Gastrocnemius medialis (tissue), 4 donors: ENCODE measurements around the gene CYP2A6. TPM values are rescaled to one million over a fixed set of nuclear protein-coding genes. Genes with fewer than 3 reads are reported as not detected.
"Not testable (repeated sequence)": the region's sequence is repeated elsewhere in the genome, so short reads cannot be mapped to it uniquely, and the experiment has no call there.

Source experiments
- ATAC-seq, 2 donors: fragments of 150-250 bp; one replicate each; pipeline ENCODE4 v1.9.1; 2016
- DNase-seq, 2 donors: peaks; one replicate each; pipeline ENCODE4 v3.0.0-alpha.2; 2019
- H3K27ac ChIP-seq, 4 donors: fragments of 200-600 bp; sonication (generic); 1 replicate in 1 of 4; 2 replicates in 3 of 4; pipeline ENCODE4 v1.5.1; 2016 to 2018; ENCODE audit warnings: mild to moderate bottlenecking in 2 of 4, moderate library complexity in 1 of 4
- H3K27me3 ChIP-seq, 3 donors: fragments of 200-600 bp; sonication (generic) in 2 of 3; 1 replicate in 1 of 3; 2 replicates in 2 of 3; pipeline versions ENCODE4 v1.5.1 to v1.6.0; 2016 to 2019; ENCODE audit warnings: mild to moderate bottlenecking in 1 of 3, moderate library complexity in 1 of 3
- H3K36me3 ChIP-seq, 2 donors: fragments of 200-600 bp; sonication (generic) in 1 of 2; one replicate each; pipeline ENCODE4 v1.5.1; 2017 to 2018
- H3K4me1 ChIP-seq, 2 donors: fragments of 200-600 bp; sonication (generic) in 1 of 2; one replicate each; pipeline ENCODE4 v1.5.1; 2016 to 2017; ENCODE audit warnings: mild to moderate bottlenecking in 2 of 2
- H3K4me3 ChIP-seq, 4 donors: fragments of 200-600 bp; sonication (generic) in 3 of 4; 1 replicate in 1 of 4; 2 replicates in 3 of 4; pipeline ENCODE4 v1.5.1; 2016 to 2019; ENCODE audit warnings: mild to moderate bottlenecking in 2 of 4
- H3K9me3 ChIP-seq, 3 donors: fragments of 200-600 bp; sonication (generic) in 2 of 3; 1 replicate in 1 of 3; 2 replicates in 2 of 3; pipeline ENCODE4 v1.5.1; 2016 to 2019
- CTCF ChIP-seq, 5 experiments: fragments of 450-650 bp in 3 of 5; fragments of 200-600 bp in 2 of 5; sonication (generic) in 2 of 5; IDR thresholded peaks in 4 of 5; conservative IDR thresholded peaks in 1 of 5; 1 replicate in 4 of 5; 2 replicates in 1 of 5; pipeline ENCODE4 v1.5.1; 2016 to 2019; ENCODE audit warnings: antibody characterized with exemption in 5 of 5, mild to moderate bottlenecking in 3 of 5, moderate library complexity in 3 of 5
- POLR2A ChIP-seq, 2 donors: fragments of 450-650 bp; IDR thresholded peaks; one replicate each; pipeline ENCODE4 v1.6.1; 2017; ENCODE audit warnings: antibody characterized with exemption in 2 of 2, mild to moderate bottlenecking in 2 of 2, moderate library complexity in 2 of 2
- in situ Hi-C, 4 donors: fragments of 200-750 bp; cut with MboI; loops; one replicate each; pipeline versions ENCODE4 v1.15.0 to v1.8.0; 2017; ENCODE audit warnings: low sequenced_read_pairs in 4 of 4
- intact Hi-C: fragments of 100-400 bp; cut with DNase I; formaldehyde crosslinking; loops from one replicate; pipeline ENCODE4 v1.15.1; 2023; ENCODE audit warnings: low total_unique reads
- total RNA-seq, 4 donors: library from RNA; depleted of rRNA; stranded (reverse); fragments of >200 nt; gene quantifications; one replicate each; pipeline versions ENCODE4 v1.1.0 to v1.2.3, GENCODE V29; 2016

Gene CYP2A6
- total RNA-seq, 4 donors from 2014 or later = 0.16 to 0.20 TPM; not detected in 2

GRCh38 chr19:40822161-40822560, 28.1 kb downstream of the CYP2A6 start:
- H3K27ac ChIP-seq = no peak overlapping the region
- ATAC-seq (no peak), DNase-seq (no peak)
- H3K4me3 ChIP-seq = no peak overlapping the region
- H3K27me3 ChIP-seq = no peaks in the 10 kb centered on the region
- no peaks in the 10 kb centered on the region for H3K36me3 ChIP-seq
- no peaks in the 10 kb centered on the region for H3K9me3 ChIP-seq
- no peak for TF ChIP-seq POLR2A (IDR thresholded peaks at IDR 0.05)
- TF ChIP-seq CTCF (IDR thresholded peaks at IDR 0.05 in 4 of 5, conservative IDR thresholded peaks at IDR 0.05 in 1 of 5) = no peak
- in situ Hi-C loops (loop anchor here in 3 of 4 donors (5.0 to 10.0 kb wide), 2 partner anchors 160 to 167 kb away; no protein-coding TSS in a partner anchor), intact Hi-C loops (no loop called here)
- H3K4me1 ChIP-seq = peaks cover 15 to 23% of the 10 kb centered on the region in 2 donors

- intact Hi-C loops (loop anchor here (1.0 kb wide), 1 partner anchor 157 kb away; no protein-coding TSS in a partner anchor), in situ Hi-C loops (loop anchor here (5.0 to 10.0 kb wide), 3 partner anchors 65 to 165 kb away; partner anchors contain the start of genes ACTMAP (in 1 of the 4) and SNRPA (in 1 of the 4))
- H3K4me3 ChIP-seq, DNase-seq, H3K36me3 ChIP-seq, H3K9me3 ChIP-seq, H3K27me3 ChIP-seq: not testable (repeated sequence)
- H3K27ac ChIP-seq = peak overlapping the region in 2 of 4 donors; percentile 57 to 60
- TF ChIP-seq CTCF (IDR thresholded peaks at IDR 0.05 in 4 of 5, conservative IDR thresholded peaks at IDR 0.05 in 1 of 5) = peak; percentile 70 to 86 (median 82)
- H3K4me1 ChIP-seq = peaks cover 15 to 23% of the 10 kb centered on the region in 2 donors
- ATAC-seq = peak; percentile 42 to 66
These were observed 30.6 kb downstream of the CYP2A6 start for GRCh38 chr19:40819479-40820234.

DNA sequence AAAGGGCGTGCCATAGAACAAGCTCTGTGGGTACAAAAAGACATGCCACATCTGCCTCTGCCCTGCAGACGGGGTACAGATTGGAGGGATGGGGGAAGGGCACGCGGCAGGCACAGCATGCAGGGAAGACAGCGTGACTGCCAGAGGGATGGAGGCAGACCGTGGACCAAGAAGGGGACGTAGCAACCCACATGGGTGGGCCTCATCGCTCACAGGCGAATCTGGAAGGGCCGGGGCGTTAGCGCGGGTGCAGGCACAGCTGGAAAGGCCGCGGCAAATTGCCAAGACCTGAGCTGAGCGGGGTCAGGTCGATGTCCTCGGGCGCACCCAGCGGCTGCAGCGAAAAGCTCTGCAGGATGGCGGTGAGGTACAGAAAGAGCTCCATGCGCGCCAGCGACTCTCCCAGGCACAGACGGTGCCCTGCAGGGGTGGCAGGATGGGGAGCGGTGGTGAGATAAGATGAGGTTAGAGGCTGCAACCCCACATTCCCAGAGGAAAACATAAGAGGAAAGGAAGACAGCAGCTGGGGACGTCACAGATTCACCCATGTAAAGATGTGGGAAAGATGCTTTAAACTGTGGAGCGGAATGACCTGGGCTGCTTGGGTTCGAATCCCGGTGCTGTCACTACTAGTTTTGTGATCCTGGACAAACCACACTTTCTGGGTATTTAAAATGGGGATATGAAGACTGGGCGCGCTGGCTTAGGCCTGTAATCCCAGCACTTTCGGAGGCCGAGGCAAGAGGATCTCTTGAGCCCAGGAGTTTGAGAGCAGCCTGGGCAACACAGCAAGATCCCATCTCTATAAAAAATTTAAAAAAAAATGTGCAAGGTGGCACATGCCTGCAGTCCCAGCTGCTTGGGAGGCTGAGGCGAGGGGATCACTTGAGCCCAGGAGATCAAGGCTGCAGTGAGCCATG, 31.5 kb downstream of the CYP2A6 start:
- H3K4me1 ChIP-seq = peaks cover 15 to 23% of the 10 kb centered on the region in 2 donors
- TF ChIP-seq CTCF (IDR thresholded peaks at IDR 0.05 in 4 of 5, conservative IDR thresholded peaks at IDR 0.05 in 1 of 5) = peak in 1 of 5 experiments; percentile 25
- H3K4me3 ChIP-seq = peak overlapping the region in 3 of 4 donors; percentile 17 to 53 (median 23)
- H3K27me3 ChIP-seq, H3K36me3 ChIP-seq, H3K9me3 ChIP-seq: not testable (repeated sequence)
- intact Hi-C loops (loop anchor here (1.0 kb wide), 1 partner anchor 156 kb away; no protein-coding TSS in a partner anchor), in situ Hi-C loops (loop anchor here in 2 of 4 donors (5.0 to 10.0 kb wide), 2 partner anchors 64 to 156 kb away; partner anchors contain the start of genes ACTMAP (in 1 of the 2) and SNRPA (in 1 of the 2))
- ATAC-seq (peak in 1 of 2 donors; percentile 51), DNase-seq (peak in 1 of 2 donors; percentile 59)
- H3K27ac ChIP-seq = peak overlapping the region in 2 of 4 donors; percentile 41 to 59

- ATAC-seq = no peak
These were observed 35.0 kb downstream of the CYP2A6 start for GRCh38 chr19:40815223-40815622.

More at GRCh38 chr19:40815223-40815622, 35.0 kb downstream of the CYP2A6 start:
- Histone ChIP-seq H3K27ac (no peak overlapping the region), H3K27me3 (no peaks in the 10 kb centered on the region), H3K36me3 (no peaks in the 10 kb centered on the region), H3K4me1 (peaks cover 25 to 29% of the 10 kb centered on the region in 2 donors), H3K9me3 (no peaks in the 10 kb centered on the region), H3K4me3 (no peak overlapping the region)
- intact Hi-C loops = no loop called here
- no peak for DNase-seq
- TF ChIP-seq CTCF (IDR thresholded peaks at IDR 0.05 in 4 of 5, conservative IDR thresholded peaks at IDR 0.05 in 1 of 5) (no peak), POLR2A (IDR thresholded peaks at IDR 0.05) (no peak)
- in situ Hi-C loops = loop anchor here in 2 of 4 donors (5.0 to 10.0 kb wide), 2 partner anchors 60 to 153 kb away; partner anchors contain the start of genes ACTMAP (in 1 of the 2) and SNRPA (in 1 of the 2)
